Right lobe of liver (tissue), 6 donors: ENCODE measurements around the gene LPIN1. TPM values are rescaled to one million over a fixed set of nuclear protein-coding genes. Genes with fewer than 3 reads are reported as not detected.

Source experiments
- ATAC-seq, 4 donors: fragments of 200-7000 bp; cut with Tn5 transposase; one replicate each; pipeline ENCODE4 v1.9.1; 2020; ENCODE audit warnings: mild to moderate bottlenecking in 4 of 4, moderate library complexity in 4 of 4
- DNase-seq, 3 donors: peaks; one replicate each; pipeline ENCODE4 v3.0.0-alpha.2; 2020
- H3K27ac ChIP-seq, 3 donors: fragments of 200-600 bp; one replicate each; pipeline ENCODE4 v1.8.0; 2022
- H3K27me3 ChIP-seq, 2 donors: fragments of 200-600 bp; one replicate each; pipeline ENCODE4 v1.8.0; 2022
- H3K36me3 ChIP-seq, 4 donors: fragments of 200-600 bp; sonication (generic) in 1 of 4; one replicate each; pipeline versions ENCODE4 v1.5.1 to v1.8.0; 2017 to 2022; ENCODE audit warnings: control low read depth in 1 of 4
- H3K4me1 ChIP-seq, 4 donors: fragments of 200-600 bp; sonication (generic) in 1 of 4; one replicate each; pipeline versions ENCODE4 v1.5.1 to v1.8.0; 2017 to 2022; ENCODE audit warnings: control low read depth in 1 of 4
- H3K4me3 ChIP-seq, 3 donors: fragments of 200-600 bp; one replicate each; pipeline ENCODE4 v1.8.0; 2022
- H3K9me3 ChIP-seq, 4 donors: fragments of 200-600 bp; sonication (generic) in 1 of 4; one replicate each; pipeline versions ENCODE4 v1.5.1 to v1.8.0; 2017 to 2022; ENCODE audit warnings: control low read depth in 1 of 4
- CTCF ChIP-seq, 4 donors: fragments of 200-600 bp in 3 of 4; fragments of 450-650 bp in 1 of 4; IDR thresholded peaks; one replicate each; pipeline versions ENCODE4 v1.5.1 to v1.8.0; 2016 to 2022; ENCODE audit warnings: antibody characterized with exemption in 4 of 4, mild to moderate bottlenecking in 2 of 4
- POLR2A ChIP-seq: fragments of 450-650 bp; IDR thresholded peaks from one replicate; pipeline ENCODE4 v1.6.1; 2017; ENCODE audit warnings: antibody characterized with exemption, mild to moderate bottlenecking
- WGBS: methylation state at CpG from one replicate; pipeline ENCODE4 v1.1.6; 2018; ENCODE audit warnings: low coverage, low lambda C conversion rate; ENCODE audit not compliant: insufficient coverage; ENCODE audit errors: missing lambda C conversion rate; 5-methylcytosine and 5-hydroxymethylcytosine counted together
- intact Hi-C, 2 donors: fragments of 100-400 bp; cut with DNase I; formaldehyde crosslinking; loops; one replicate each; pipeline versions ENCODE4 v1.11.2 to v1.14.1; 2022
- total RNA-seq, 6 experiments: library from RNA; depleted of rRNA in 2 of 6; stranded (reverse); fragments of >200 nt in 2 of 6; fragmentation: NEBNext Ultra II Directional in 3 of 6; extraction: Animal tissue kit (Norgen Biotek cat#: 25700) in 3 of 6; gene quantifications; one replicate each; pipeline versions ENCODE4 v1.1.0 to v1.2.4, GENCODE V29; 2016 to 2023
- donor health status: DM: no; HTN: yes; CAD: no.
- donor health status: DM: no; HTN: no; CAD: no.
- donor health status: DM: no; HTN: no; CAD: no.
- donor health status: DM: no; HTN: yes; CAD: no.
- donor health status: DM: no; HTN: yes; CAD: no.

The LPIN1 gene
- total RNA-seq, 6 experiments from 2014 or later: 17.3 to 58.7 (median 29.1) TPM

- no peak overlapping the region for H3K4me3 ChIP-seq
- no peak for DNase-seq
- peaks cover 0 to 15% (median 5%) of the 10 kb centered on the region in 4 donors for H3K4me1 ChIP-seq
- intact Hi-C loops: no loop called here
- H3K9me3 ChIP-seq: no peaks in the 10 kb centered on the region
- no peak overlapping the region for H3K27ac ChIP-seq
- TF ChIP-seq POLR2A: no peak
- TF ChIP-seq CTCF (IDR thresholded peaks at IDR 0.05): no peak
- H3K27me3 ChIP-seq: no peaks in the 10 kb centered on the region
- 87% methylated on average over 12 of the region's 16 CpGs for WGBS
- H3K36me3 ChIP-seq: peaks cover 0 to 50% (median 15%) of the 10 kb centered on the region in 4 donors
- no peak for ATAC-seq
Measured at GRCh38 chr2:11824901-11825828, 78.7 kb downstream of the LPIN1 start.

- Histone ChIP-seq H3K36me3 (peaks cover 0 to 35% (median 10%) of the 10 kb centered on the region in 4 donors), H3K27me3 (no peaks in the 10 kb centered on the region), H3K27ac (no peak overlapping the region), H3K4me3 (no peak overlapping the region), H3K9me3 (no peaks in the 10 kb centered on the region), H3K4me1 (peaks cover 0 to 28% (median 5%) of the 10 kb centered on the region in 4 donors)
- WGBS: 74% methylated on average over 4 of the region's 4 CpGs
- intact Hi-C loops: no loop called here
- ATAC-seq (no peak), DNase-seq (no peak)
- TF ChIP-seq POLR2A (no peak), CTCF (IDR thresholded peaks at IDR 0.05) (no peak)
Measured at GRCh38 chr2:11827547-11827946, 81.1 kb downstream of the LPIN1 start.

GRCh38 chr2:11828933-11829323 is 82.5 kb downstream of the LPIN1 start:
- H3K9me3 ChIP-seq: no peaks in the 10 kb centered on the region
- intact Hi-C loops: no loop called here
- H3K27ac ChIP-seq: no peak overlapping the region
- peaks cover 0 to 28% (median 5%) of the 10 kb centered on the region in 4 donors for H3K4me1 ChIP-seq
- TF ChIP-seq CTCF (IDR thresholded peaks at IDR 0.05) (no peak), POLR2A (no peak)
- WGBS: 93% methylated on average over 2 of the region's 3 CpGs
- H3K36me3 ChIP-seq: peaks cover 0 to 26% (median 10%) of the 10 kb centered on the region in 4 donors
- DNase-seq (no peak), ATAC-seq (no peak)
- no peak overlapping the region for H3K4me3 ChIP-seq
- no peaks in the 10 kb centered on the region for H3K27me3 ChIP-seq

- intact Hi-C loops: no loop called here
- ATAC-seq: peak; percentile 58 to 75 (median 72)
Measured at GRCh38 chr2:11829324-11829946, 83.0 kb downstream of the LPIN1 start.

More at GRCh38 chr2:11829324-11829946, 83.0 kb downstream of the LPIN1 start:
- Histone ChIP-seq H3K9me3 (no peaks in the 10 kb centered on the region), H3K27me3 (no peaks in the 10 kb centered on the region), H3K36me3 (peaks cover 0 to 21% (median 9%) of the 10 kb centered on the region in 4 donors), H3K4me3 (no peak overlapping the region), H3K27ac (peak overlapping the region; percentile 16 to 58 (median 54)), H3K4me1 (peaks cover 0 to 28% (median 5%) of the 10 kb centered on the region in 4 donors)
- TF ChIP-seq POLR2A: no peak
- TF ChIP-seq CTCF (IDR thresholded peaks at IDR 0.05): peak; percentile 36 to 50 (median 41)
- DNase-seq: peak; percentile 63 to 70 (median 70)
- WGBS: 7% methylated on average over 10 of the region's 11 CpGs
